GM23338 (cell line): ENCODE data around the gene EXOC6B. TPM values are rescaled to one million over a fixed set of nuclear protein-coding genes. Genes with fewer than 3 reads are reported as not detected.

ENCODE experiments used
- ATAC-seq: fragments of 200-7000 bp; cut with Tn5 transposase; 3 replicates; pipeline ENCODE4 v1.9.1; 2020
- DNase-seq: peaks from one replicate; pipeline ENCODE4 v3.0.0-alpha.2; 2015; ENCODE audit warnings: low spot score
- H2AFZ ChIP-seq: fragments of 200-600 bp; sonication (generic); 2 replicates; pipeline ENCODE4 v1.8.0; 2016; ENCODE audit warnings: antibody characterized with exemption, mild to moderate bottlenecking, moderate library complexity
- H3F3A ChIP-seq: fragments of 200-600 bp; sonication (generic); replicated peaks from 2 replicates; pipeline ENCODE4 v1.8.0; 2017; ENCODE audit warnings: antibody characterized with exemption, mixed run types, low read depth
- H3K27ac ChIP-seq: fragments of 200-600 bp; sonication (generic); 2 replicates; pipeline ENCODE4 v1.6.1; 2016; ENCODE audit warnings: low read depth
- H3K27me3 ChIP-seq: fragments of 200-600 bp; sonication (generic); 2 replicates; pipeline ENCODE4 v1.8.0; 2016; ENCODE audit warnings: mild to moderate bottlenecking, mixed run types, moderate library complexity; ENCODE audit not compliant: insufficient read depth
- H3K36me3 ChIP-seq: fragments of 200-600 bp; sonication (generic); 2 replicates; pipeline ENCODE4 v1.8.0; 2016; ENCODE audit warnings: mild to moderate bottlenecking; ENCODE audit not compliant: insufficient read depth
- H3K4me1 ChIP-seq: fragments of 200-600 bp; sonication (generic); 2 replicates; pipeline ENCODE4 v1.8.0; 2016; ENCODE audit warnings: mild to moderate bottlenecking, moderate library complexity; ENCODE audit not compliant: insufficient read depth
- H3K4me2 ChIP-seq: fragments of 200-600 bp; sonication (generic); 2 replicates; pipeline ENCODE4 v1.7.1; 2017; ENCODE audit warnings: mixed run types
- H3K4me3 ChIP-seq: fragments of 200-600 bp; sonication (generic); 2 replicates; pipeline ENCODE4 v1.6.1; 2016; ENCODE audit warnings: mixed run types
- H3K79me2 ChIP-seq: fragments of 200-600 bp; sonication (generic); replicated peaks from 2 replicates; pipeline ENCODE4 v1.8.0; 2017; ENCODE audit warnings: mild to moderate bottlenecking; ENCODE audit not compliant: insufficient read depth
- H3K9me2 ChIP-seq: fragments of 200-600 bp; sonication (generic); 2 replicates; pipeline ENCODE4 v1.8.0; 2017; ENCODE audit not compliant: insufficient read depth
- H4K20me1 ChIP-seq: fragments of 200-600 bp; sonication (generic); replicated peaks from 2 replicates; pipeline ENCODE4 v1.8.0; 2017; ENCODE audit warnings: mild to moderate bottlenecking; ENCODE audit not compliant: insufficient read depth
- H3K27ac Mint-ChIP-seq: 2 replicates; pipeline ENCODE4 v1.8.0; 2020; ENCODE audit warnings: inconsistent platforms, mild to moderate bottlenecking, moderate library complexity, mixed read lengths
- H3K27me3 Mint-ChIP-seq: 3 replicates; pipeline ENCODE4 v1.8.0; 2022; ENCODE audit warnings: low read depth, mild to moderate bottlenecking, moderate library complexity, mixed read lengths, inconsistent platforms; ENCODE audit not compliant: insufficient read depth, poor library complexity
- H3K36me3 Mint-ChIP-seq: 3 replicates; pipeline ENCODE4 v1.8.0; 2021; ENCODE audit warnings: low read depth, mild to moderate bottlenecking, inconsistent platforms, moderate library complexity, mixed read lengths
- H3K4me1 Mint-ChIP-seq: 3 replicates; pipeline ENCODE4 v1.8.0; 2020; ENCODE audit warnings: mild to moderate bottlenecking, inconsistent platforms, mixed read lengths
- H3K4me3 Mint-ChIP-seq: 3 replicates; pipeline ENCODE4 v1.8.0; 2021; ENCODE audit warnings: moderate library complexity, mild to moderate bottlenecking, inconsistent platforms, mixed read lengths
- H3K9me3 Mint-ChIP-seq: 3 replicates; pipeline ENCODE4 v1.8.0; 2020; ENCODE audit warnings: moderate library complexity, mild to moderate bottlenecking, inconsistent platforms, mixed read lengths
- CREB1 ChIP-seq: fragments of 250-450 bp; sonication (Bioruptor Pico); IDR thresholded peaks from 2 replicates; pipeline ENCODE4 v1.5.0; 2020; ENCODE audit warnings: low read depth, mild to moderate bottlenecking, moderate library complexity
- EZH2 ChIP-seq: fragments of 200-600 bp; sonication (generic); IDR thresholded peaks from one replicate; pipeline ENCODE4 v1.8.0; 2017; ENCODE audit warnings: antibody characterized with exemption, mild to moderate bottlenecking, low read depth; ENCODE audit not compliant: unreplicated experiment
- EZH2phosphoT487 ChIP-seq: fragments of 200-600 bp; sonication (generic); IDR thresholded peaks from one replicate; pipeline ENCODE4 v1.8.1; 2018; ENCODE audit warnings: antibody characterized with exemption; ENCODE audit not compliant: unreplicated experiment
- JUNB ChIP-seq: IDR thresholded peaks from one replicate; pipeline ENCODE4 v1.6.1; 2016; ENCODE audit warnings: antibody characterized with exemption; ENCODE audit not compliant: unreplicated experiment
- NANOG ChIP-seq: IDR thresholded peaks from 2 replicates; pipeline ENCODE4 v1.6.1; 2016; ENCODE audit warnings: antibody characterized with exemption, borderline replicate concordance
- POLR2AphosphoS5 ChIP-seq: IDR thresholded peaks from 2 replicates; pipeline ENCODE4 v1.6.1; 2016; ENCODE audit warnings: antibody characterized with exemption, low read depth
- STAT1 ChIP-seq: IDR thresholded peaks from one replicate; pipeline ENCODE4 v1.6.1; 2016; ENCODE audit warnings: antibody characterized with exemption; ENCODE audit not compliant: unreplicated experiment
- ZNF114 ChIP-seq: fragments of 250-450 bp; sonication (Bioruptor Pico); IDR thresholded peaks from 2 replicates; pipeline ENCODE4 v1.5.0; 2020; ENCODE audit warnings: mild to moderate bottlenecking, moderate library complexity
- ZNF331 ChIP-seq: fragments of 250-450 bp; sonication (Bioruptor Pico); IDR thresholded peaks from 2 replicates; pipeline ENCODE4 v1.5.0; 2020; ENCODE audit warnings: low read depth, mild to moderate bottlenecking, moderate library complexity
- polyA plus RNA-seq: library from polyadenylated mRNA; unstranded; fragments of >200 nt; fragmentation: Nextera tagmentation; extraction: Ambion mirVana; gene quantifications from 2 replicates; pipeline ENCODE4 v1.2.1, GENCODE V29; 2016
- total RNA-seq: library from RNA; depleted of rRNA; stranded (reverse); fragments of >200 nt; shearing (Covaris generic); gene quantifications from 2 replicates; pipeline ENCODE4 v1.2.3, GENCODE V29; 2014
- TF ChIP-seq, protein P1 (sequence below): fragments of 250-450 bp; sonication (Bioruptor Pico); IDR thresholded peaks from 2 replicates; pipeline ENCODE4 v1.5.0; 2020; ENCODE audit warnings: mild to moderate bottlenecking, moderate library complexity
- TF ChIP-seq, protein P2 (sequence below), 2 experiments: fragments of 200-600 bp in 1 of 2; sonication (generic) in 1 of 2; conservative IDR thresholded peaks; 2 replicates each; pipeline versions ENCODE4 v1.5.1 to v1.6.1; 2016 to 2017; ENCODE audit warnings: antibody characterized with exemption in 2 of 2, low read depth in 2 of 2, mild to moderate bottlenecking in 2 of 2, moderate library complexity in 1 of 2
- TF ChIP-seq, protein P3 (sequence below): IDR thresholded peaks from 2 replicates; pipeline ENCODE4 v1.6.1; 2016; ENCODE audit warnings: antibody characterized with exemption
- TF ChIP-seq, protein P4 (sequence below): IDR thresholded peaks from one replicate; pipeline ENCODE4 v1.6.1; 2018; ENCODE audit warnings: antibody characterized with exemption; ENCODE audit not compliant: unreplicated experiment

The EXOC6B gene
- total and polyA plus RNA-seq, 2 experiments from 2014 or later, result 7.2 to 45.9 TPM

DNA sequence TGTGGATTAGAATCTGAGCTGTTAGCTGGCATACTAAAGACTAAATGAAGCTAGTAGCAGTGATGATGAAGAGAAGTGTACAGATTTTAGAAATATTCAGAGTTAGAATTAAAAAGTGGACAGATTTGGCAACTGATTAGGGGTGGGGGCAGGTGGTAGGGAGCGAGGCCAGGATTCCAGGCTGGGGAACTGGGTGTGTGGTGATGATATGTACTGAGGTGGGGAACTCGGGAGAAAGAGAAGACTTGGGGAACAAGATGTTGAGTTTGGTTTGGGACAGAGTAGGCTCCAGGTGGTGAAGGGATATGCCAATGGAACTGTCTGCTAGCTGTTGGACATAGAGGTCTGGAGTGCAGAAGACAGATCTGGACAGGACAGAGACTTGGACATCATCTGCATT lies 669.0 kb downstream of the EXOC6B start (continued):
- TF ChIP-seq, protein P1, sequence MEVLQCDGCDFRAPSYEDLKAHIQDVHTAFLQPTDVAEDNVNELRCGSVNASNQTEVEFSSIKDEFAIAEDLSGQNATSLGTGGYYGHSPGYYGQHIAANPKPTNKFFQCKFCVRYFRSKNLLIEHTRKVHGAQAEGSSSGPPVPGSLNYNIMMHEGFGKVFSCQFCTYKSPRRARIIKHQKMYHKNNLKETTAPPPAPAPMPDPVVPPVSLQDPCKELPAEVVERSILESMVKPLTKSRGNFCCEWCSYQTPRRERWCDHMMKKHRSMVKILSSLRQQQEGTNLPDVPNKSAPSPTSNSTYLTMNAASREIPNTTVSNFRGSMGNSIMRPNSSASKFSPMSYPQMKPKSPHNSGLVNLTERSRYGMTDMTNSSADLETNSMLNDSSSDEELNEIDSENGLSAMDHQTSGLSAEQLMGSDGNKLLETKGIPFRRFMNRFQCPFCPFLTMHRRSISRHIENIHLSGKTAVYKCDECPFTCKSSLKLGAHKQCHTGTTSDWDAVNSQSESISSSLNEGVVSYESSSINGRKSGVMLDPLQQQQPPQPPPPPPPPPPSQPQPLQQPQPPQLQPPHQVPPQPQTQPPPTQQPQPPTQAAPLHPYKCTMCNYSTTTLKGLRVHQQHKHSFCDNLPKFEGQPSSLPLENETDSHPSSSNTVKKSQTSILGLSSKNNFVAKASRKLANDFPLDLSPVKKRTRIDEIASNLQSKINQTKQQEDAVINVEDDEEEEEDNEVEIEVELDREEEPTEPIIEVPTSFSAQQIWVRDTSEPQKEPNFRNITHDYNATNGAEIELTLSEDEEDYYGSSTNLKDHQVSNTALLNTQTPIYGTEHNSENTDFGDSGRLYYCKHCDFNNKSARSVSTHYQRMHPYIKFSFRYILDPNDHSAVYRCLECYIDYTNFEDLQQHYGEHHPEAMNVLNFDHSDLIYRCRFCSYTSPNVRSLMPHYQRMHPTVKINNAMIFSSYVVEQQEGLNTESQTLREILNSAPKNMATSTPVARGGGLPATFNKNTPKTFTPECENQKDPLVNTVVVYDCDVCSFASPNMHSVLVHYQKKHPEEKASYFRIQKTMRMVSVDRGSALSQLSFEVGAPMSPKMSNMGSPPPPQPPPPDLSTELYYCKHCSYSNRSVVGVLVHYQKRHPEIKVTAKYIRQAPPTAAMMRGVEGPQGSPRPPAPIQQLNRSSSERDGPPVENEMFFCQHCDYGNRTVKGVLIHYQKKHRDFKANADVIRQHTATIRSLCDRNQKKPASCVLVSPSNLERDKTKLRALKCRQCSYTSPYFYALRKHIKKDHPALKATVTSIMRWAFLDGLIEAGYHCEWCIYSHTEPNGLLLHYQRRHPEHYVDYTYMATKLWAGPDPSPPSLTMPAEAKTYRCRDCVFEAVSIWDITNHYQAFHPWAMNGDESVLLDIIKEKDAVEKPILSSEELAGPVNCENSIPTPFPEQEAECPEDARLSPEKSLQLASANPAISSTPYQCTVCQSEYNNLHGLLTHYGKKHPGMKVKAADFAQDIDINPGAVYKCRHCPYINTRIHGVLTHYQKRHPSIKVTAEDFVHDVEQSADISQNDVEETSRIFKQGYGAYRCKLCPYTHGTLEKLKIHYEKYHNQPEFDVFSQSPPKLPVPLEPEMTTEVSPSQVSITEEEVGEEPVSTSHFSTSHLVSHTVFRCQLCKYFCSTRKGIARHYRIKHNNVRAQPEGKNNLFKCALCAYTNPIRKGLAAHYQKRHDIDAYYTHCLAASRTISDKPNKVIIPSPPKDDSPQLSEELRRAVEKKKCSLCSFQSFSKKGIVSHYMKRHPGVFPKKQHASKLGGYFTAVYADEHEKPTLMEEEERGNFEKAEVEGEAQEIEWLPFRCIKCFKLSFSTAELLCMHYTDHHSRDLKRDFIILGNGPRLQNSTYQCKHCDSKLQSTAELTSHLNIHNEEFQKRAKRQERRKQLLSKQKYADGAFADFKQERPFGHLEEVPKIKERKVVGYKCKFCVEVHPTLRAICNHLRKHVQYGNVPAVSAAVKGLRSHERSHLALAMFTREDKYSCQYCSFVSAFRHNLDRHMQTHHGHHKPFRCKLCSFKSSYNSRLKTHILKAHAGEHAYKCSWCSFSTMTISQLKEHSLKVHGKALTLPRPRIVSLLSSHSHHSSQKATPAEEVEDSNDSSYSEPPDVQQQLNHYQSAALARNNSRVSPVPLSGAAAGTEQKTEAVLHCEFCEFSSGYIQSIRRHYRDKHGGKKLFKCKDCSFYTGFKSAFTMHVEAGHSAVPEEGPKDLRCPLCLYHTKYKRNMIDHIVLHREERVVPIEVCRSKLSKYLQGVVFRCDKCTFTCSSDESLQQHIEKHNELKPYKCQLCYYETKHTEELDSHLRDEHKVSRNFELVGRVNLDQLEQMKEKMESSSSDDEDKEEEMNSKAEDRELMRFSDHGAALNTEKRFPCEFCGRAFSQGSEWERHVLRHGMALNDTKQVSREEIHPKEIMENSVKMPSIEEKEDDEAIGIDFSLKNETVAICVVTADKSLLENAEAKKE (CRISPR knock-in tag), result no peak
- TF ChIP-seq CREB1, result no peak

DNA sequence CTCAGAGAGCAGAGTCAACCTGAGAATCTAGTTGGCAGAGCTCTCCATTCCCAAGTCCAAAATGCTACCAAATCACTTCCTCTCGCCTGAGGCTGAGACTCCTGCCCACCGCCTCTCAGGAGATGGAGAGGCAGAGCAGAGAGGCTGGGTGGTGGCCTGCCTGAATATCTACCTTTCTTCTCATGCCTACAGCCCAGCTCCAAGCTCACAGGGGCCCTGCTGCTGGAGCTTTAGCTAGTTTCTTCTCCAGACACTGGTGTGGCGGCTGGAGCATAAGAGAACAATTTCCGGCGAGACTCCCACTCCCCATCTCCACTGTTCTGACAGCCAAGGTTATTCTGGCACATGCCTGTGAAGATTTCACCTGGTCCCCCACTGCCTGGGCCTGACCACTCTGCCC lies 670.1 kb downstream of the EXOC6B start:
- H3K27me3 Mint-ChIP-seq, result peaks cover 26% of the 10 kb centered on the region
- H3K4me3 Mint-ChIP-seq, result no peak overlapping the region
- H3K36me3 Mint-ChIP-seq, result no peaks in the 10 kb centered on the region
- TF ChIP-seq JUNB, result no peak
- no peak for TF ChIP-seq STAT1
- TF ChIP-seq, protein P2, sequence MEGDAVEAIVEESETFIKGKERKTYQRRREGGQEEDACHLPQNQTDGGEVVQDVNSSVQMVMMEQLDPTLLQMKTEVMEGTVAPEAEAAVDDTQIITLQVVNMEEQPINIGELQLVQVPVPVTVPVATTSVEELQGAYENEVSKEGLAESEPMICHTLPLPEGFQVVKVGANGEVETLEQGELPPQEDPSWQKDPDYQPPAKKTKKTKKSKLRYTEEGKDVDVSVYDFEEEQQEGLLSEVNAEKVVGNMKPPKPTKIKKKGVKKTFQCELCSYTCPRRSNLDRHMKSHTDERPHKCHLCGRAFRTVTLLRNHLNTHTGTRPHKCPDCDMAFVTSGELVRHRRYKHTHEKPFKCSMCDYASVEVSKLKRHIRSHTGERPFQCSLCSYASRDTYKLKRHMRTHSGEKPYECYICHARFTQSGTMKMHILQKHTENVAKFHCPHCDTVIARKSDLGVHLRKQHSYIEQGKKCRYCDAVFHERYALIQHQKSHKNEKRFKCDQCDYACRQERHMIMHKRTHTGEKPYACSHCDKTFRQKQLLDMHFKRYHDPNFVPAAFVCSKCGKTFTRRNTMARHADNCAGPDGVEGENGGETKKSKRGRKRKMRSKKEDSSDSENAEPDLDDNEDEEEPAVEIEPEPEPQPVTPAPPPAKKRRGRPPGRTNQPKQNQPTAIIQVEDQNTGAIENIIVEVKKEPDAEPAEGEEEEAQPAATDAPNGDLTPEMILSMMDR (conservative IDR thresholded peaks at IDR 0.05; ENCODE audit: low read depth in 2 of 2), result no peak
- no peak for TF ChIP-seq EZH2
- TF ChIP-seq EZH2phosphoT487, result no peak
- no peak for TF ChIP-seq POLR2AphosphoS5
- TF ChIP-seq, protein P3, sequence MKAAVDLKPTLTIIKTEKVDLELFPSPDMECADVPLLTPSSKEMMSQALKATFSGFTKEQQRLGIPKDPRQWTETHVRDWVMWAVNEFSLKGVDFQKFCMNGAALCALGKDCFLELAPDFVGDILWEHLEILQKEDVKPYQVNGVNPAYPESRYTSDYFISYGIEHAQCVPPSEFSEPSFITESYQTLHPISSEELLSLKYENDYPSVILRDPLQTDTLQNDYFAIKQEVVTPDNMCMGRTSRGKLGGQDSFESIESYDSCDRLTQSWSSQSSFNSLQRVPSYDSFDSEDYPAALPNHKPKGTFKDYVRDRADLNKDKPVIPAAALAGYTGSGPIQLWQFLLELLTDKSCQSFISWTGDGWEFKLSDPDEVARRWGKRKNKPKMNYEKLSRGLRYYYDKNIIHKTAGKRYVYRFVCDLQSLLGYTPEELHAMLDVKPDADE, result no peak
- TF ChIP-seq, protein P4, sequence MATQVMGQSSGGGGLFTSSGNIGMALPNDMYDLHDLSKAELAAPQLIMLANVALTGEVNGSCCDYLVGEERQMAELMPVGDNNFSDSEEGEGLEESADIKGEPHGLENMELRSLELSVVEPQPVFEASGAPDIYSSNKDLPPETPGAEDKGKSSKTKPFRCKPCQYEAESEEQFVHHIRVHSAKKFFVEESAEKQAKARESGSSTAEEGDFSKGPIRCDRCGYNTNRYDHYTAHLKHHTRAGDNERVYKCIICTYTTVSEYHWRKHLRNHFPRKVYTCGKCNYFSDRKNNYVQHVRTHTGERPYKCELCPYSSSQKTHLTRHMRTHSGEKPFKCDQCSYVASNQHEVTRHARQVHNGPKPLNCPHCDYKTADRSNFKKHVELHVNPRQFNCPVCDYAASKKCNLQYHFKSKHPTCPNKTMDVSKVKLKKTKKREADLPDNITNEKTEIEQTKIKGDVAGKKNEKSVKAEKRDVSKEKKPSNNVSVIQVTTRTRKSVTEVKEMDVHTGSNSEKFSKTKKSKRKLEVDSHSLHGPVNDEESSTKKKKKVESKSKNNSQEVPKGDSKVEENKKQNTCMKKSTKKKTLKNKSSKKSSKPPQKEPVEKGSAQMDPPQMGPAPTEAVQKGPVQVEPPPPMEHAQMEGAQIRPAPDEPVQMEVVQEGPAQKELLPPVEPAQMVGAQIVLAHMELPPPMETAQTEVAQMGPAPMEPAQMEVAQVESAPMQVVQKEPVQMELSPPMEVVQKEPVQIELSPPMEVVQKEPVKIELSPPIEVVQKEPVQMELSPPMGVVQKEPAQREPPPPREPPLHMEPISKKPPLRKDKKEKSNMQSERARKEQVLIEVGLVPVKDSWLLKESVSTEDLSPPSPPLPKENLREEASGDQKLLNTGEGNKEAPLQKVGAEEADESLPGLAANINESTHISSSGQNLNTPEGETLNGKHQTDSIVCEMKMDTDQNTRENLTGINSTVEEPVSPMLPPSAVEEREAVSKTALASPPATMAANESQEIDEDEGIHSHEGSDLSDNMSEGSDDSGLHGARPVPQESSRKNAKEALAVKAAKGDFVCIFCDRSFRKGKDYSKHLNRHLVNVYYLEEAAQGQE, result no peak
- TF ChIP-seq ZNF114, result no peak
- no peak for TF ChIP-seq ZNF331 (CRISPR knock-in tag)
- TF ChIP-seq NANOG, result no peak

More for the DNA sequence above, 670.1 kb downstream of the EXOC6B start:
- H3K27ac Mint-ChIP-seq, result no peak overlapping the region
- ATAC-seq (no peak), DNase-seq (no peak)
- H3K9me3 Mint-ChIP-seq, result no peaks in the 10 kb centered on the region
- Histone ChIP-seq H3K4me3 (no peak overlapping the region), H3K36me3 (no peaks in the 10 kb centered on the region), H3K4me2 (no peak overlapping the region), H3K9me2 (no peaks in the 10 kb centered on the region), H4K20me1 (no peaks in the 10 kb centered on the region), H3K4me1 (no peaks in the 10 kb centered on the region), H3F3A (no peaks in the 10 kb centered on the region), H2AFZ (no peak overlapping the region), H3K27me3 (peaks cover 22% of the 10 kb centered on the region), H3K27ac (no peak overlapping the region), H3K79me2 (no peaks in the 10 kb centered on the region)
- peaks cover 6% of the 10 kb centered on the region for H3K4me1 Mint-ChIP-seq
